ENCODE data around the gene TMEM164.

Gene TMEM164

GRCh38 chrX:110004731-110005369, 1.9 kb downstream of the TMEM164 start:
- H3K4me1 ChIP-seq (ENCODE audit: insufficient read depth, low read length), result no peaks in the 10 kb centered on the region
- 94% methylated on average over 3 of the region's 3 CpGs for WGBS
- no peaks in the 10 kb centered on the region for H3K27me3 ChIP-seq (ENCODE audit: insufficient read depth, low read length)
- H3K27ac ChIP-seq (ENCODE audit: low read depth, low read length), result no peak overlapping the region
- H3K9me3 ChIP-seq (ENCODE audit: insufficient read depth, low read depth, low read length), result no peaks in the 10 kb centered on the region
- H3K4me3 ChIP-seq (ENCODE audit: low read length), result no peak overlapping the region
- H3K36me3 ChIP-seq (ENCODE audit: insufficient read depth, low read length), result no peaks in the 10 kb centered on the region
- H3K9ac ChIP-seq (ENCODE audit: low read depth, low read length), result no peak overlapping the region

DNA sequence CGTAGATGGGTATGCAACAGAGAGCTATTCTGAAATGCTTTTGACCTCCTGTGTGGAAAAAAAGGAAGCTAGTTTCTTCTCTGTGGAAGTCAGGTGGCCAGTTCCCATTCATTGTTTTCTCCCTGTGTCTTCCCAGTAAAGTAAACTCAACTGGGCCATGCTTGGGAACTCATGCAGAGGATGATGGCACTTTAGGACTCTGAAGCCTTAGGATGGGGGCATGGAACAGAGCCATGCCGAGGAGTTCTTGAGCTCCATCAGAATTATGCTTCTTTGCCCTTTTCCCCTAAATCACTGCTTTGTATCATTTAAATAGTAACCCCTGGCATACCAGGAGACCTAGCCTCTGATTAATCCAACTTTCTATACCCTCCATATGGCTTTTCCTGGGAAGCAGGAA, 3.2 kb downstream of the TMEM164 start:
- no peaks in the 10 kb centered on the region for H3K4me1 ChIP-seq (ENCODE audit: insufficient read depth, low read length)
- no peaks in the 10 kb centered on the region for H3K36me3 ChIP-seq (ENCODE audit: insufficient read depth, low read length)
- H3K9me3 ChIP-seq (ENCODE audit: insufficient read depth, low read depth, low read length), result no peaks in the 10 kb centered on the region
- H3K27ac ChIP-seq (ENCODE audit: low read depth, low read length), result no peak overlapping the region
- H3K9ac ChIP-seq (ENCODE audit: low read depth, low read length), result no peak overlapping the region
- H3K4me3 ChIP-seq (ENCODE audit: low read length), result no peak overlapping the region
- 94% methylated on average over 2 of the region's 2 CpGs for WGBS
- H3K27me3 ChIP-seq (ENCODE audit: insufficient read depth, low read length), result no peaks in the 10 kb centered on the region

DNA sequence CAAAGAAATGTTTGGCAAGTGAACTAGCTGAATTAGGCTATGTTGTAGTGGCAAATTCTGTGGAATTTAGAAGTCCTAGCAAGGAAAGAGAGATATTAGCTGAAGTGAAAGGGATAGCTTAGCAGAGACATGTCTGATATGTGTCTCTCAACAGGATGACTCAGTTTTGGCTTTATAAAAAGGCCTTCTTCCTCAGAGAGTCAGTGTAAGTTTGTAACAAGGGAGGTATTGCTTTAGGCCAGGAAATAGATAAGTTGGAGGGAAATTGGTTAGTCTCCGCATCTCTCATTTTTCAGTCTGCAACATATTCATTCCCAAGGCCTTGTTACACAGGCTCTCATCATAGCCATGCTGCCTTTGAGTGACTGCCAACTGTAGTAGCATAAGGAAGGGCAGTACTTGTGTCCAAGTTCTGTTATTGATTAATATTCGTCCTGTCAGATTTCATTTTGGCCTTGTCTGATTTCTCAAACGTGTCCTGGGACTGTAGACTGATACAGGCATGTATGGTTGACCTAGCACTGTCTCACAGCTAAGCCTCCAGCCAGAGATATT, 4.0 kb downstream of the TMEM164 start:
- no peaks in the 10 kb centered on the region for H3K27me3 ChIP-seq (ENCODE audit: insufficient read depth, low read length)
- 85% methylated on average over 2 of the region's 3 CpGs for WGBS
- H3K4me3 ChIP-seq (ENCODE audit: low read length), result no peak overlapping the region
- H3K36me3 ChIP-seq (ENCODE audit: insufficient read depth, low read length), result no peaks in the 10 kb centered on the region
- H3K27ac ChIP-seq (ENCODE audit: low read depth, low read length), result no peak overlapping the region
- no peak overlapping the region for H3K9ac ChIP-seq (ENCODE audit: low read depth, low read length)
- no peaks in the 10 kb centered on the region for H3K9me3 ChIP-seq (ENCODE audit: insufficient read depth, low read depth, low read length)
- H3K4me1 ChIP-seq (ENCODE audit: insufficient read depth, low read length), result no peaks in the 10 kb centered on the region

GRCh38 chrX:110008011-110008635, 5.2 kb downstream of the TMEM164 start:
- Histone ChIP-seq H3K4me3 (ENCODE audit: low read length) (no peak overlapping the region), H3K9me3 (ENCODE audit: insufficient read depth, low read depth, low read length) (no peaks in the 10 kb centered on the region), H3K27me3 (ENCODE audit: insufficient read depth, low read length) (no peaks in the 10 kb centered on the region), H3K36me3 (ENCODE audit: insufficient read depth, low read length) (no peaks in the 10 kb centered on the region), H3K9ac (ENCODE audit: low read depth, low read length) (no peak overlapping the region), H3K27ac (ENCODE audit: low read depth, low read length) (no peak overlapping the region), H3K4me1 (ENCODE audit: insufficient read depth, low read length) (no peaks in the 10 kb centered on the region)
- WGBS, result 100% methylated on average over 2 of the region's 3 CpGs

GRCh38 chrX:110012818-110013485, 10.0 kb downstream of the TMEM164 start:
- no peak overlapping the region for H3K9ac ChIP-seq (ENCODE audit: low read depth, low read length)
- H3K4me1 ChIP-seq (ENCODE audit: insufficient read depth, low read length), result 0 out of 2 replicates have a peak, but pooled peaks cover 4% of the 10 kb centered on the region
- no peak overlapping the region for H3K4me3 ChIP-seq (ENCODE audit: low read length)
- no peak overlapping the region for H3K27ac ChIP-seq (ENCODE audit: low read depth, low read length)
- no peaks in the 10 kb centered on the region for H3K36me3 ChIP-seq (ENCODE audit: insufficient read depth, low read length)
- WGBS, result 93% methylated on average over 3 of the region's 3 CpGs
- no peaks in the 10 kb centered on the region for H3K27me3 ChIP-seq (ENCODE audit: insufficient read depth, low read length)
- H3K9me3 ChIP-seq (ENCODE audit: insufficient read depth, low read depth, low read length), result no peaks in the 10 kb centered on the region

DNA sequence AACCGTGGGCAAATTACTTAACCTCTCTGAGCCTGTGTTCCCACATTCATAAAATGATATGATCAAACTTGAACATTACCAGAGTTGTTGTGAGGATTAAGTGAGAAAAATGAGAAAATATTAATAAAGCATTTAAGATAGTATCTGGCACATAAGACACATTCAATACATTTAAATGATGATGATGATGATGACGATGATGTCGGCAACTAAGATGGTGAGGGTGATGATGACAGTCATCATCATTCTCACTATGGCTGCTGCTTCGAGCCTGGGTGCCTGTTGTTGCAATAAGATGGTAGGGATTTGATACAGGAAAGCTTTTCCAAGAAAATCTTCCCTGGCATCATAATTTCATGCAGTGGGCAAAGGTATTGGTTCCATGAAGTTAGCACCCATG, 11.1 kb downstream of the TMEM164 start:
- Histone ChIP-seq H3K36me3 (ENCODE audit: insufficient read depth, low read length) (no peaks in the 10 kb centered on the region), H3K27me3 (ENCODE audit: insufficient read depth, low read length) (no peaks in the 10 kb centered on the region), H3K27ac (ENCODE audit: low read depth, low read length) (no peak overlapping the region), H3K4me1 (ENCODE audit: insufficient read depth, low read length) (0 out of 2 replicates have a peak, but pooled peaks cover 4% of the 10 kb centered on the region), H3K9ac (ENCODE audit: low read depth, low read length) (no peak overlapping the region), H3K4me3 (ENCODE audit: low read length) (no peak overlapping the region), H3K9me3 (ENCODE audit: insufficient read depth, low read depth, low read length) (no peaks in the 10 kb centered on the region)
- WGBS, result 100% methylated on average over 1 of the region's 4 CpGs

DNA sequence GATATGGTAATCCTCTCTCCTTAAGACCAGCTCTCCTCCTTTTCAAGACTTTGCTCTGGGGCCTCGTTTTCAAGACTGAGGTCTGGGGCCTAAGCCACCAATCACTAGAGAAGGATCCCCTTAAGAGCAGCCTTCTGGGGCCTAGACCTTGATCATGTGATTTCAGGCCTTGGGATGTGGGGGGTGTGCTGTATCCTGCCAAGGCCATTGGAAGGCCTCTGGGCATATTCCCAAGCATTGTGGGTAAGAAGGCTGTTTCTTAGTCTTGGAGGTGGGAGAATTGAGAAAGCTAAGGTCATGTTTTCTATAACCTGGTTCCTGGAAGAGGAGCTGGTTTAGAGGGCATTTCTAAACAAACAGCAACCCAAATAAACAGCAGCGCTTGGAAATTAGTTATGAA, 12.1 kb downstream of the TMEM164 start:
- Histone ChIP-seq H3K27me3 (ENCODE audit: insufficient read depth, low read length) (no peaks in the 10 kb centered on the region), H3K36me3 (ENCODE audit: insufficient read depth, low read length) (no peaks in the 10 kb centered on the region), H3K9me3 (ENCODE audit: insufficient read depth, low read depth, low read length) (no peaks in the 10 kb centered on the region), H3K4me3 (ENCODE audit: low read length) (no peak overlapping the region), H3K4me1 (ENCODE audit: insufficient read depth, low read length) (0 out of 2 replicates have a peak, but pooled peaks cover 4% of the 10 kb centered on the region), H3K9ac (ENCODE audit: low read depth, low read length) (no peak overlapping the region), H3K27ac (ENCODE audit: low read depth, low read length) (no peak overlapping the region)
- whole genome bisulfite sequencing, result 73% methylated on average over 1 of the region's 2 CpGs

DNA sequence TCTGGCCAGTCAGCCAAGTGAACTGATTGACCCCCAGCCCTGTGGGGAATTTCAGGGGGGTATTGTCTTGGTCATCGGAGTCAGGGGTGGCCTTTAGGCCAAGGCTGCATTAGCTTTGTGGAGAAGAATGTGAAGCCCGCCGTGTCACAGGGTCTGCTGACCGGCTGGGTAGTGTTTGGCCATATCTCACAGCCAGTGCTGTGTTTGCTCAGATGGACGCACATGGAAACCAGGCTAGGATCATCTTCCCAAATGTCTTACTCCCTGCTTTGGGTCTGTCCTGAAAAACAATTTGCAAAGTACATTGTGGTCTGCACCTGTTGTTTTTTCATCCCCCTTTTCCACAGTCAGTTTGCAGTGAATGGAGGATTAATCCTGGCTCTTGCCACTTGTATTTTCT, 13.0 kb downstream of the TMEM164 start:
- Histone ChIP-seq H3K4me1 (ENCODE audit: insufficient read depth, low read length) (0 out of 2 replicates have a peak, but pooled peaks cover 4% of the 10 kb centered on the region), H3K9ac (ENCODE audit: low read depth, low read length) (no peak overlapping the region), H3K27ac (ENCODE audit: low read depth, low read length) (no peak overlapping the region), H3K36me3 (ENCODE audit: insufficient read depth, low read length) (no peaks in the 10 kb centered on the region; the same call in 1 of the 2 replicates), H3K27me3 (ENCODE audit: insufficient read depth, low read length) (no peaks in the 10 kb centered on the region), H3K4me3 (ENCODE audit: low read length) (no peak overlapping the region), H3K9me3 (ENCODE audit: insufficient read depth, low read depth, low read length) (no peaks in the 10 kb centered on the region)
- whole genome bisulfite sequencing, result 82% methylated on average over 5 of the region's 5 CpGs

DNA sequence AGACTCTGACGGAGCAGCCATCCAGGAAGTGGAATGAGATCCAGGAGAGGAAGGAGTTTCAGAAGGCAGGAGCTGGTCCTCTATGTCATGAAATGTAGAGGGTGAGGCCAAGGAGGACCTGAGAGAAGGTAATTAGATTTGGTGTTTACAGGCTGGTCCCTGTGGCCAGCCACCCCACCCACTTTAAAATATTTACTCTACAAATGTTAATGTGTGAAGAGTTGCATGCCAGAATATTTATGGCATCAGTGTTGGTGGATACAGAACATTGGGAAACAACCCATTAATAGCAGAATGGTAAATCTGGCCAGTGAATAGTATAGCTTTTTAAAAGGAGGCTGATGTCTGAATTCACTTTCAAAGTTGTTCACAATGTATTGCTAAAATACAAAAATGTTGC, 17.6 kb downstream of the TMEM164 start:
- WGBS, result 92% methylated on average over 1 of the region's 1 CpG

DNA sequence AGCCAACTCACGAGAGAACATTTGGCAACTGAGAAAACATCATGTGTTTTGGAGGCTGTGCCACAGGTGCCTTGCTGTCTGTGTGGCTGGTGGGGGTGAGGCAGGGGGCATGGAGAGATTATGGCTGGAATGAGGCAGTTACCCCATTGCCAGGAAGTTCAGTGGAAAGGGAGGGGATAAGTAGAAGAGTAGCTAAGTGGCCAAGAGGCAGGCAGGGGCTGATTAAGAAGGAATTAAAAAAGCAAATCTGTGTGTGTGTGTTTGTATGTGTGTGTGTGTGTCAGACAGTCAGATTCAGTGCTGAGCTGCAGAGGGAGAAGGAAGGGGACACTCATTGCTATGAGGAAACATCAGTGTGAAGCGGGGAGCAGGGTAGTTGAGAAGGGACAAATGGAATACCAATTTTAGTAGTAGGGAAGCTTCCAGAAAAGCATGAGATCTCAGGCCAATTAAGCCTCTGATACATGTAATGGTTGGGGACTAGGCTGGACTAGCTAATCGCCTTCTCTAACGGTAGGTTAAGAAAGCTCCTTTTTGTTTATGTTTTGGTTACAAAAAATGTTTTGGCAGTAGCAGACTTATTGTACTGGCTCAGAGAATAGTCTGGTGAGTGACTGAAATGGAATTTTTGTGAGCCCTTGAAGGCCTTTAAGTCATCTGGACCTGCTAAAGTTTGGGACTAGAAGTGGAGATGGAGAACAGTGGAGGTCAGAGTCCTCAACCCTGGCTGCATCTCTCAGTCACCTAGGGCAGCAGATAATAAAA, 18.5 kb downstream of the TMEM164 start:
- Histone ChIP-seq H3K9me3 (ENCODE audit: insufficient read depth, low read depth, low read length) (no peaks in the 10 kb centered on the region), H3K27ac (ENCODE audit: low read depth, low read length) (no peak overlapping the region), H3K9ac (ENCODE audit: low read depth, low read length) (no peak overlapping the region), H3K4me1 (ENCODE audit: insufficient read depth, low read length) (peaks cover 6% of the 10 kb centered on the region; the same call in 1 of the 2 replicates), H3K27me3 (ENCODE audit: insufficient read depth, low read length) (no peaks in the 10 kb centered on the region), H3K4me3 (ENCODE audit: low read length) (no peak overlapping the region), H3K36me3 (ENCODE audit: insufficient read depth, low read length) (no peaks in the 10 kb centered on the region; the same call in 1 of the 2 replicates)
- 92% methylated on average over 4 of the region's 4 CpGs for WGBS

More for the DNA sequence above, 17.6 kb downstream of the TMEM164 start:
- Histone ChIP-seq H3K4me3 (ENCODE audit: low read length) (no peak overlapping the region), H3K9ac (ENCODE audit: low read depth, low read length) (no peak overlapping the region), H3K9me3 (ENCODE audit: insufficient read depth, low read depth, low read length) (no peaks in the 10 kb centered on the region), H3K27me3 (ENCODE audit: insufficient read depth, low read length) (no peaks in the 10 kb centered on the region), H3K27ac (ENCODE audit: low read depth, low read length) (no peak overlapping the region), H3K4me1 (ENCODE audit: insufficient read depth, low read length) (0 out of 2 replicates have a peak, but pooled peaks cover under 1% of the 10 kb centered on the region), H3K36me3 (ENCODE audit: insufficient read depth, low read length) (no peaks in the 10 kb centered on the region; the same call in 1 of the 2 replicates)
